BJ (cell line): ENCODE results near the gene AKAP8L. TPM values are rescaled to one million over a fixed set of nuclear protein-coding genes. Genes with fewer than 3 reads are reported as not detected.

Source experiments
- CTCF ChIA-PET: fragments of 350-600 bp; formaldehyde crosslinking; extraction: SDS; loops from one replicate; lab custom pipeline; 2021; ENCODE audit warnings: antibody characterized with exemption, inconsistent platforms; lab: Yijun Ruan, JAX
- POLR2A ChIA-PET: fragments of 300-600 bp; sonication (Branson Sonifier 250); formaldehyde crosslinking; extraction: SDS; loops from one replicate; lab custom pipeline; 2021; ENCODE audit warnings: antibody characterized with exemption; lab: Charles Lee
- DNase-seq: peaks from one replicate; pipeline ENCODE4 v3.0.0-alpha.2; 2011; ENCODE audit warnings: low read depth
- H3K27me3 ChIP-seq: 2 replicates; pipeline ENCODE4 v1.6.0; 2011; ENCODE audit warnings: low read length; ENCODE audit not compliant: control insufficient read depth, insufficient read depth
- H3K36me3 ChIP-seq: 2 replicates; pipeline ENCODE4 v1.5.1; 2011; ENCODE audit warnings: low read length; ENCODE audit not compliant: control insufficient read depth, insufficient read depth
- H3K4me3 ChIP-seq: 2 replicates; pipeline ENCODE4 v1.5.1; 2011; ENCODE audit warnings: low read depth, mild to moderate bottlenecking, control low read depth, low read length
- CTCF ChIP-seq: IDR thresholded peaks from 2 replicates; pipeline ENCODE4 v1.5.1; 2011; ENCODE audit warnings: low read depth, mild to moderate bottlenecking, control low read depth, inconsistent platforms, low read length, moderate library complexity; ENCODE audit not compliant: insufficient read depth
- polyA plus RNA-seq: library from polyadenylated mRNA; depleted of rRNA; stranded (reverse); fragments of >200 nt; gene quantifications from 2 replicates; pipeline ENCODE4 v1.2.3, GENCODE V29; 2011

Gene AKAP8L
- polyA plus RNA-seq, 1 experiment, result 27.5 TPM

- CTCF ChIA-PET, result interaction anchor here (1.0 kb wide), 1 partner anchor 9 kb away, joined by 4 read pairs; no protein-coding TSS in a partner anchor
- no peak for DNase-seq
These were observed 22.5 kb upstream of the AKAP8L start for GRCh38 chr19:15441317-15441716.

GRCh38 chr19:15439821-15440641, 21.2 kb upstream of the AKAP8L start:
- DNase-seq, result no peak
- POLR2A ChIA-PET, result no interaction called here
- Histone ChIP-seq H3K27me3 (no peaks in the 10 kb centered on the region), H3K4me3 (no peak overlapping the region), H3K36me3 (no peaks in the 10 kb centered on the region)
- CTCF ChIA-PET, result interaction anchor here (3.2 kb wide), 1 partner anchor 8 kb away, joined by 10 read pairs; no protein-coding TSS in a partner anchor
- TF ChIP-seq CTCF, result no peak

More at GRCh38 chr19:15441317-15441716, 22.5 kb upstream of the AKAP8L start:
- Histone ChIP-seq H3K27me3 (no peaks in the 10 kb centered on the region), H3K36me3 (no peaks in the 10 kb centered on the region; the same call in 1 of the 2 replicates), H3K4me3 (no peak overlapping the region)
- POLR2A ChIA-PET, result no interaction called here
- TF ChIP-seq CTCF, result no peak

GRCh38 chr19:15439078-15439799, 20.5 kb upstream of the AKAP8L start:
- Histone ChIP-seq H3K36me3 (no peaks in the 10 kb centered on the region), H3K27me3 (no peaks in the 10 kb centered on the region), H3K4me3 (no peak overlapping the region)
- ChIA-PET CTCF (interaction anchor here (2.3 to 3.2 kb wide), 2 partner anchors 9 to 60 kb away, joined by 8 to 10 read pairs; partner anchors contain the start of gene AKAP8), POLR2A (no interaction called here)
- no peak for DNase-seq
- no peak for TF ChIP-seq CTCF

- no peaks in the 10 kb centered on the region for H3K27me3 ChIP-seq
- POLR2A ChIA-PET, result no interaction called here
These were observed 19.8 kb upstream of the AKAP8L start for GRCh38 chr19:15438577-15438976.

More at GRCh38 chr19:15438577-15438976, 19.8 kb upstream of the AKAP8L start:
- CTCF ChIA-PET, result interaction anchor here (1.1 to 3.2 kb wide), 3 partner anchors 9 to 257 kb away, joined by 3 to 10 read pairs (median 8); partner anchors contain the start of gene AKAP8
- Histone ChIP-seq H3K36me3 (no peaks in the 10 kb centered on the region), H3K4me3 (no peak overlapping the region)
- no peak for TF ChIP-seq CTCF
- no peak for DNase-seq
